Gastrocnemius medialis (tissue), 4 donors: ENCODE measurements around the gene APEX1. TPM values are rescaled to one million over a fixed set of nuclear protein-coding genes. Genes with fewer than 3 reads are reported as not detected.

Experiments used
- ATAC-seq, 2 donors: fragments of 150-250 bp; one replicate each; pipeline ENCODE4 v1.9.1; 2016
- DNase-seq, 2 donors: peaks; one replicate each; pipeline ENCODE4 v3.0.0-alpha.2; 2019
- H3K27ac ChIP-seq, 4 donors: fragments of 200-600 bp; sonication (generic); 1 replicate in 1 of 4; 2 replicates in 3 of 4; pipeline ENCODE4 v1.5.1; 2016 to 2018; ENCODE audit warnings: mild to moderate bottlenecking in 2 of 4, moderate library complexity in 1 of 4
- H3K27me3 ChIP-seq, 3 donors: fragments of 200-600 bp; sonication (generic) in 2 of 3; 1 replicate in 1 of 3; 2 replicates in 2 of 3; pipeline versions ENCODE4 v1.5.1 to v1.6.0; 2016 to 2019; ENCODE audit warnings: mild to moderate bottlenecking in 1 of 3, moderate library complexity in 1 of 3
- H3K36me3 ChIP-seq, 2 donors: fragments of 200-600 bp; sonication (generic) in 1 of 2; one replicate each; pipeline ENCODE4 v1.5.1; 2017 to 2018
- H3K4me1 ChIP-seq, 2 donors: fragments of 200-600 bp; sonication (generic) in 1 of 2; one replicate each; pipeline ENCODE4 v1.5.1; 2016 to 2017; ENCODE audit warnings: mild to moderate bottlenecking in 2 of 2
- H3K4me3 ChIP-seq, 4 donors: fragments of 200-600 bp; sonication (generic) in 3 of 4; 1 replicate in 1 of 4; 2 replicates in 3 of 4; pipeline ENCODE4 v1.5.1; 2016 to 2019; ENCODE audit warnings: mild to moderate bottlenecking in 2 of 4
- H3K9me3 ChIP-seq, 3 donors: fragments of 200-600 bp; sonication (generic) in 2 of 3; 1 replicate in 1 of 3; 2 replicates in 2 of 3; pipeline ENCODE4 v1.5.1; 2016 to 2019
- CTCF ChIP-seq, 5 experiments: fragments of 450-650 bp in 3 of 5; fragments of 200-600 bp in 2 of 5; sonication (generic) in 2 of 5; IDR thresholded peaks in 4 of 5; conservative IDR thresholded peaks in 1 of 5; 1 replicate in 4 of 5; 2 replicates in 1 of 5; pipeline ENCODE4 v1.5.1; 2016 to 2019; ENCODE audit warnings: antibody characterized with exemption in 5 of 5, mild to moderate bottlenecking in 3 of 5, moderate library complexity in 3 of 5
- POLR2A ChIP-seq, 2 donors: fragments of 450-650 bp; IDR thresholded peaks; one replicate each; pipeline ENCODE4 v1.6.1; 2017; ENCODE audit warnings: antibody characterized with exemption in 2 of 2, mild to moderate bottlenecking in 2 of 2, moderate library complexity in 2 of 2
- in situ Hi-C, 4 donors: fragments of 200-750 bp; cut with MboI; loops; one replicate each; pipeline versions ENCODE4 v1.15.0 to v1.8.0; 2017; ENCODE audit warnings: low sequenced_read_pairs in 4 of 4
- intact Hi-C: fragments of 100-400 bp; cut with DNase I; formaldehyde crosslinking; loops from one replicate; pipeline ENCODE4 v1.15.1; 2023; ENCODE audit warnings: low total_unique reads
- total RNA-seq, 4 donors: library from RNA; depleted of rRNA; stranded (reverse); fragments of >200 nt; gene quantifications; one replicate each; pipeline versions ENCODE4 v1.1.0 to v1.2.3, GENCODE V29; 2016

The APEX1 gene
- total RNA-seq, 4 donors from 2014 or later, result 65.6 to 132 (median 94.2) TPM

DNA sequence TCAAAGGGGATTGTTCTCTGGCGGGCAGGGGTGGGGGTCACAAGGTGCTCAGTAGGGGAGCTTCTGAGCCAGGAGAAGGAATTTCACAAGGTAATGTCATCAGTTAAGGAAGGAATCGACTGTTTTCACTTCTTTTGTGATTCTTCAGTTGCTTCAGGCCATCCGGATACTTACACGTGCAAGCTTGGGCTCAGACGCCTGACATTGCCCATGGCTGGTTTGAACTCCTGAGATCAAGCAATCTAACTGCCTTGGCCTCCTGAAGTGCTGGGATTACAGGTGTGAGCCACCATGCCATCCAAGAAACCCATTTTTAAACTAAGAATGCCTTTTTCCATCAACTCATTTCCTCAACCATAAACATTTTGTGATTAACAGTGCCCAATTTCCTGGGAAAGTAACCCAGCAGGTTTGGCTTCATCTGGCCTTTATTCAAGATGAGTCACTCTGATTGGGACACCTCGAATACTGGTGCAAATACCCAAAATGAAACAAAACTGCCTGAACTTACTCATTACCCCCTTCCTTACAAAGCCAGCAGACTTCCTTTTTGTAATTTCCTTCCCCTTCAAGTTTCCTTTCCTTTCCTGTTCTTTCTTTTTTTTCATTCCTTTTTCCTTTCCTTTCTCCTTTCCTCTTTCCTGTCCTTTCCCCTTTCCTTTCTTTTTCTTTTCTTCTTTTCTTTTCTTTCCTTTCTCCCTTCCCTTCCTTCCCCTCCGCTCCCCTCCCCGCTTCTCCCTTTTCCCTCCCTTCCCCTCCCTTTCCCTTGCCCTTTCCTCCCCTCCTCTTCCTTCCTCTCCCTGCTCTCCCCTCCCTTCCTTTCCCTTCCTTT is 40.1 kb downstream of the APEX1 start:
- Histone ChIP-seq H3K27me3 (no peaks in the 10 kb centered on the region), H3K4me3 (no peak overlapping the region), H3K4me1 (peaks cover 0 to 13% of the 10 kb centered on the region in 2 donors), H3K9me3 (no peaks in the 10 kb centered on the region), H3K36me3 (no peaks in the 10 kb centered on the region), H3K27ac (no peak overlapping the region)
- intact Hi-C loops, result no loop called here
- TF ChIP-seq CTCF (IDR thresholded peaks at IDR 0.05 in 4 of 5, conservative IDR thresholded peaks at IDR 0.05 in 1 of 5) (no peak), POLR2A (IDR thresholded peaks at IDR 0.05) (no peak)
- ATAC-seq, result no peak
- in situ Hi-C loops, result no loop called here
- no peak for DNase-seq

DNA sequence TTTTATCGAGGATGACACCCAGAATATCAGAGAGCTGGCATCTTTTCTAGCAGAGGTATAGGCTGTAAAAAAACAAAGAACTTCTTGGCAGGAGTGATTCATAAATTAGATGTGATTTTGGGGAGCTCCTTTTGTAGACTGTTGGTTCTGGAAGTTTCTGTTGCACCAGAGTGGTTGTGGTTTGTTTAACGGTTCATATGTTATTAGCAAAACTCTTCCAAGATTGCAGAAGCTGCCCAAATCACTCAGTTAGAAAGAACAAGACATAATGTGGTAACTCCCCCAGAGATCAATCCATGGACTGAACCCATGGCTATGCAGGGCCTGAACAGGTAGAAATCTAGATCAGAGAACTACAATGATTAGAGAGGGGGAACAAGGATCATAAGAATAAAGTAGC is 43.6 kb downstream of the APEX1 start:
- H3K4me1 ChIP-seq, result peaks cover 0 to 7% of the 10 kb centered on the region in 2 donors
- no peaks in the 10 kb centered on the region for H3K27me3 ChIP-seq
- in situ Hi-C loops, result no loop called here
- ATAC-seq (no peak), DNase-seq (no peak)
- no peaks in the 10 kb centered on the region for H3K36me3 ChIP-seq
- H3K9me3 ChIP-seq, result no peaks in the 10 kb centered on the region
- H3K27ac ChIP-seq, result peak overlapping the region; percentile 47 to 76 (median 56)
- H3K4me3 ChIP-seq, result no peak overlapping the region
- intact Hi-C loops, result no loop called here
- TF ChIP-seq POLR2A (IDR thresholded peaks at IDR 0.05), result no peak
- no peak for TF ChIP-seq CTCF (IDR thresholded peaks at IDR 0.05 in 4 of 5, conservative IDR thresholded peaks at IDR 0.05 in 1 of 5)

- Histone ChIP-seq H3K27ac (peak overlapping the region; percentile 47 to 76 (median 56)), H3K27me3 (no peaks in the 10 kb centered on the region)
- in situ Hi-C loops, result no loop called here
These were observed 44.1 kb downstream of the APEX1 start for GRCh38 chr14:20499108-20499507.

DNA sequence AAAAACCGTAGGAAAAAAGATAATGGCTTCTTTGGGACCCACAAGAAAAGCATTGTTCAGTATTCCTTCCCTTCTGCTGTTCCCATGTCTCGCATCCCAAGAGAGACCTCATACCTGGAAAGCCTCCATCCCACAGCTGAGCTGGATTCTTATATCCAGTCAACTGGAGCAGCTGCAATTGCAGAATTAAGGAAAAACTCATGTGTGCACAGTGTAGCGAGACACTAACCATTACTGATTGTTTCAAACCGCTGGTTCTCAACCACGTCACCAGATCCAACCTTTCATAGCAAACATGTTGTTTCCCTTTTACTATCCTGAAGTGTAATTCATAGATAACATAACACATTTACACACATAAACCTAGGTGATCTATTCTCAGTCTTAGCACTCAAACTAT is 44.9 kb downstream of the APEX1 start:
- ATAC-seq, result no peak
- in situ Hi-C loops, result no loop called here
- Histone ChIP-seq H3K4me1 (peaks cover 0 to 7% of the 10 kb centered on the region in 2 donors), H3K9me3 (no peaks in the 10 kb centered on the region), H3K27me3 (no peaks in the 10 kb centered on the region), H3K4me3 (no peak overlapping the region), H3K27ac (peak overlapping the region in 3 of 4 donors; percentile 52 to 76 (median 56)), H3K36me3 (no peaks in the 10 kb centered on the region)
- no peak for TF ChIP-seq POLR2A (IDR thresholded peaks at IDR 0.05)
- TF ChIP-seq CTCF (IDR thresholded peaks at IDR 0.05 in 4 of 5, conservative IDR thresholded peaks at IDR 0.05 in 1 of 5), result no peak
- no peak for DNase-seq
- intact Hi-C loops, result no loop called here

More at GRCh38 chr14:20499108-20499507, 44.1 kb downstream of the APEX1 start:
- Histone ChIP-seq H3K36me3 (no peaks in the 10 kb centered on the region), H3K9me3 (no peaks in the 10 kb centered on the region), H3K4me1 (peaks cover 0 to 7% of the 10 kb centered on the region in 2 donors), H3K4me3 (no peak overlapping the region)
- ATAC-seq, result no peak
- no peak for TF ChIP-seq CTCF (IDR thresholded peaks at IDR 0.05 in 4 of 5, conservative IDR thresholded peaks at IDR 0.05 in 1 of 5)
- TF ChIP-seq POLR2A (IDR thresholded peaks at IDR 0.05), result no peak
- DNase-seq, result no peak
- intact Hi-C loops, result no loop called here
